Lower leg skin (tissue), 4 donors: ENCODE data around the gene PSMF1. TPM values are rescaled to one million over a fixed set of nuclear protein-coding genes. Genes with fewer than 3 reads are reported as not detected.

Experiments used
- DNase-seq, 2 donors: peaks; one replicate each; pipeline ENCODE4 v3.0.0-alpha.2; 2019; ENCODE audit warnings: low spot score in 2 of 2
- H3K4me3 ChIP-seq: fragments of 200-600 bp; sonication (generic); 2 replicates; pipeline ENCODE4 v1.5.1; 2017; ENCODE audit warnings: mild to moderate bottlenecking, low read depth; ENCODE audit not compliant: poor library complexity, severe bottlenecking
- CTCF ChIP-seq, 3 donors: fragments of 450-650 bp; IDR thresholded peaks; one replicate each; pipeline ENCODE4 v1.5.1; 2016; ENCODE audit warnings: antibody characterized with exemption in 3 of 3, mild to moderate bottlenecking in 3 of 3, moderate library complexity in 2 of 3
- POLR2A ChIP-seq, 2 donors: fragments of 450-650 bp; IDR thresholded peaks; one replicate each; pipeline ENCODE4 v1.6.1; 2016 to 2017; ENCODE audit warnings: antibody characterized with exemption in 2 of 2, mild to moderate bottlenecking in 1 of 2, moderate library complexity in 1 of 2
- WGBS, 2 donors: methylation state at CpG; one replicate each; pipeline ENCODE4 v1.1.5; 2018; 5-methylcytosine and 5-hydroxymethylcytosine counted together
- intact Hi-C: fragments of 100-400 bp; cut with DNase I; formaldehyde crosslinking; loops from one replicate; pipeline ENCODE4 v1.15.0; 2023; ENCODE audit warnings: low total_unique reads
- total RNA-seq, 4 donors: library from RNA; depleted of rRNA; stranded (reverse); fragments of >200 nt; gene quantifications; one replicate each; pipeline ENCODE4 v1.1.0, GENCODE V29; 2016

PSMF1 gene
- total RNA-seq, 4 donors from 2014 or later = 82.7 to 270 (median 94.7) TPM

- no peak overlapping the region for H3K4me3 ChIP-seq
- intact Hi-C loops = no loop called here
- TF ChIP-seq CTCF (IDR thresholded peaks at IDR 0.05) = no peak
- no peak for TF ChIP-seq POLR2A (IDR thresholded peaks at IDR 0.05)
- 68 to 71% methylated on average over 6 of the region's 6 CpGs for WGBS, 2 donors
- no peak for DNase-seq
Measured at GRCh38 chr20:1085492-1086276, 32.7 kb upstream of the PSMF1 start.

- 36 to 51% methylated on average over 5 of the region's 5 CpGs for WGBS, 2 donors
- intact Hi-C loops = no loop called here
- no peak for TF ChIP-seq CTCF (IDR thresholded peaks at IDR 0.05)
- no peak for TF ChIP-seq POLR2A (IDR thresholded peaks at IDR 0.05)
- H3K4me3 ChIP-seq = no peak overlapping the region
- DNase-seq = no peak
Measured at GRCh38 chr20:1086277-1087213, 31.9 kb upstream of the PSMF1 start.

GRCh38 chr20:1087311-1087905, 31.0 kb upstream of the PSMF1 start:
- WGBS, 2 donors = 63 to 72% methylated on average over 4 of the region's 4 CpGs
- intact Hi-C loops = no loop called here
- H3K4me3 ChIP-seq = no peak overlapping the region
- TF ChIP-seq POLR2A (IDR thresholded peaks at IDR 0.05) = no peak
- no peak for TF ChIP-seq CTCF (IDR thresholded peaks at IDR 0.05)
- DNase-seq = no peak

- intact Hi-C loops = no loop called here
Measured at GRCh38 chr20:1094751-1095150, 23.7 kb upstream of the PSMF1 start.

GRCh38 chr20:1101533-1101932, 16.9 kb upstream of the PSMF1 start:
- intact Hi-C loops = no loop called here
- H3K4me3 ChIP-seq = no peak overlapping the region
- DNase-seq = no peak
- TF ChIP-seq POLR2A (IDR thresholded peaks at IDR 0.05) (no peak), CTCF (IDR thresholded peaks at IDR 0.05) (no peak)

More at GRCh38 chr20:1094751-1095150, 23.7 kb upstream of the PSMF1 start:
- no peak overlapping the region for H3K4me3 ChIP-seq
- TF ChIP-seq CTCF (IDR thresholded peaks at IDR 0.05) (no peak), POLR2A (IDR thresholded peaks at IDR 0.05) (no peak)
- no peak for DNase-seq
- WGBS, 2 donors = 55 to 64% methylated on average over 6 of the region's 6 CpGs
